Panc1 (cell line): ENCODE data around the gene CYS1. TPM values are rescaled to one million over a fixed set of nuclear protein-coding genes. Genes with fewer than 3 reads are reported as not detected.
A peak's percentile ranks its signal among the peaks of the same experiment; 100 is the strongest.
"Not testable (repeated sequence)": the region's sequence is repeated elsewhere in the genome, so short reads cannot be mapped to it uniquely, and the experiment has no call there.

Experiments used
- ATAC-seq: fragments of 200-7000 bp; cut with Tn5 transposase; 2 replicates; pipeline ENCODE4 v1.9.1; 2020; ENCODE audit warnings: mild to moderate bottlenecking, moderate library complexity
- BruUV-seq: library from RNA; stranded (reverse); fragments of 400-500 nt; replicated peaks from 2 replicates; lab custom pipeline; 2021; lab: Mats Ljungman, UMichigan
- CTCF ChIA-PET: fragments of 300-600 bp; sonication (Branson Sonifier 250); formaldehyde crosslinking; loops from one replicate; lab custom pipeline; 2022; ENCODE audit warnings: antibody characterized with exemption; lab: Charles Lee
- POLR2A ChIA-PET: fragments of 300-600 bp; sonication (Branson Sonifier 250); formaldehyde crosslinking; loops from one replicate; lab custom pipeline; 2022; ENCODE audit warnings: antibody characterized with exemption; lab: Charles Lee
- DNase-seq: peaks from one replicate; pipeline ENCODE4 v3.0.0-alpha.2; 2010; ENCODE audit warnings: low read depth, low spot score
- H3K27ac ChIP-seq: 2 replicates; pipeline ENCODE4 v1.5.1; 2011; ENCODE audit warnings: mild to moderate bottlenecking, low read length, inconsistent platforms
- H3K27me3 ChIP-seq: fragments of 200-500 bp; sonication (Bioruptor generic); 2 replicates; pipeline ENCODE4 v1.6.0; 2014; ENCODE audit warnings: low read length, inconsistent platforms; ENCODE audit not compliant: control insufficient read depth, insufficient read depth
- H3K36me3 ChIP-seq: fragments of 200-500 bp; sonication (Bioruptor generic); 2 replicates; pipeline ENCODE4 v1.5.1; 2014; ENCODE audit warnings: inconsistent platforms, mild to moderate bottlenecking, low read length, moderate library complexity; ENCODE audit not compliant: control insufficient read depth, insufficient read depth
- H3K4me1 ChIP-seq: 2 replicates; pipeline ENCODE4 v1.5.1; 2011; ENCODE audit warnings: inconsistent platforms, mild to moderate bottlenecking, low read length, moderate library complexity; ENCODE audit not compliant: control insufficient read depth, insufficient read depth
- H3K4me3 ChIP-seq, 2 experiments: 2 replicates each; pipeline ENCODE4 v1.5.1; 2011 to 2012; ENCODE audit warnings: low read depth in 2 of 2, low read length in 2 of 2, mild to moderate bottlenecking in 2 of 2, inconsistent platforms in 1 of 2, moderate library complexity in 1 of 2
- H3K9me3 ChIP-seq: fragments of 200-500 bp; sonication (Bioruptor generic); 2 replicates; pipeline ENCODE4 v1.5.1; 2014; ENCODE audit warnings: low read depth, mild to moderate bottlenecking, inconsistent platforms, low read length, moderate library complexity; ENCODE audit not compliant: control insufficient read depth, insufficient read depth
- POLR2AphosphoS5 ChIP-seq: IDR thresholded peaks from 2 replicates; pipeline ENCODE4 v1.6.1; 2012; ENCODE audit warnings: mild to moderate bottlenecking, low read depth, low read length, moderate library complexity
- SIN3A ChIP-seq: IDR thresholded peaks from 2 replicates; pipeline ENCODE4 v1.6.1; 2012; ENCODE audit warnings: low read depth, mild to moderate bottlenecking, low read length, moderate library complexity, borderline replicate concordance; ENCODE audit not compliant: insufficient read depth
- TCF7L2 ChIP-seq: IDR thresholded peaks from 2 replicates; pipeline ENCODE4 v1.6.1; 2011; ENCODE audit warnings: mild to moderate bottlenecking, low read depth, low read length, inconsistent platforms
- in situ Hi-C: cut with HindIII; loops from 2 replicates; pipeline ENCODE4 v1.10.0; 2016; ENCODE audit warnings: low sequenced_read_pairs, low pct_unique_long_range_greater_than_20kb
- intact Hi-C: fragments of 100-400 bp; cut with micrococcal nuclease; formaldehyde crosslinking; loops from one replicate; pipeline ENCODE4 v1.10.0; 2022; ENCODE audit not compliant: unreplicated experiment
- total RNA-seq: library from RNA; stranded (reverse); gene quantifications from one replicate; pipeline ENCODE4 v1.2.1, GENCODE V29; 2021; ENCODE audit not compliant: unreplicated experiment
- TF ChIP-seq, protein P1 (sequence below), 2 experiments: IDR thresholded peaks; 2 replicates each; pipeline ENCODE4 v1.6.1; 2011 to 2012; ENCODE audit warnings: low read depth in 2 of 2, control low read depth in 1 of 2, low read length in 1 of 2, mild to moderate bottlenecking in 1 of 2, moderate library complexity in 1 of 2; ENCODE audit not compliant: insufficient read depth in 1 of 2
- TF ChIP-seq, protein P2 (sequence below): fragments of 450-650 bp; IDR thresholded peaks from 2 replicates; pipeline ENCODE4 v1.5.1; 2017; ENCODE audit warnings: mild to moderate bottlenecking

The CYS1 gene
- total RNA-seq, 1 experiment from 2014 or later: 20.4 TPM

DNA sequence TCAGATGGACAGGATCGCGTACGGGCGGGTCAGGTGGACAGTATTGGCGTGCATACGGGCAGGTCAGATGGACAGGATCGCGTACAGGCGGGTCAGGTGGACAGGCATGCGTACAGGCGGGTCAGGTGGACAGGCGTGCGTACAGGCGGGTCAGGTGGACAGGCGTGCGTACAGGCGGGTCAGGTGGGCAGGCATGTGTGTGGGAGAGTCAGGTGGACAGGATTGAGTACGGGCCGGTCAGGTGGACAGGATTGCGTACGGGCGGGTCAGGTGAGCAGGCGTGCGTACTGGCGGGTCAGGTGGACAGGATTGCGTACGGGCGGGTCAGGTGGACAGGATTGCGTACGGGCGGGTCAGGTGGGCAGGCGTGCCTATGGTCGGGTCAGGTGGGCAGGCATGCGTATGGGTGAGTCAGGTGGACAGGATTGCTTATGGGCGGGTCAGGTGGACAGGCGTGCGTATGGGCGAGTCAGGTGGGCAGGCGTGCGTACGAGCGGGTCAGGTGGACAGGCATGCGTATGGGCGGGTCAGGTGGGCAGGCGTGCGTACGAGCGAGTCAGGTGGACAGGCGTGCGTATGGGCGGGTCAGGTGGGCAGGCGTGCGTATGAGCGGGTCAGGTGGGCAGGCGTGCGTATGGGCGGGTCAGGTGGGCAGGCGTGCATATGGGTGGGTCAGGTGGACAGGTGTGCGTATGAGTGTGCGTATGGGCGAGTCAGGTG lies 68.4 kb downstream of the CYS1 start:
- in situ Hi-C loops, CTCF ChIA-PET, H3K27me3 ChIP-seq, H3K4me1 ChIP-seq, intact Hi-C loops, DNase-seq, H3K9me3 ChIP-seq, H3K27ac ChIP-seq, H3K36me3 ChIP-seq, BruUV-seq, POLR2A ChIA-PET, ATAC-seq, H3K4me3 ChIP-seq: not testable (repeated sequence)

DNA sequence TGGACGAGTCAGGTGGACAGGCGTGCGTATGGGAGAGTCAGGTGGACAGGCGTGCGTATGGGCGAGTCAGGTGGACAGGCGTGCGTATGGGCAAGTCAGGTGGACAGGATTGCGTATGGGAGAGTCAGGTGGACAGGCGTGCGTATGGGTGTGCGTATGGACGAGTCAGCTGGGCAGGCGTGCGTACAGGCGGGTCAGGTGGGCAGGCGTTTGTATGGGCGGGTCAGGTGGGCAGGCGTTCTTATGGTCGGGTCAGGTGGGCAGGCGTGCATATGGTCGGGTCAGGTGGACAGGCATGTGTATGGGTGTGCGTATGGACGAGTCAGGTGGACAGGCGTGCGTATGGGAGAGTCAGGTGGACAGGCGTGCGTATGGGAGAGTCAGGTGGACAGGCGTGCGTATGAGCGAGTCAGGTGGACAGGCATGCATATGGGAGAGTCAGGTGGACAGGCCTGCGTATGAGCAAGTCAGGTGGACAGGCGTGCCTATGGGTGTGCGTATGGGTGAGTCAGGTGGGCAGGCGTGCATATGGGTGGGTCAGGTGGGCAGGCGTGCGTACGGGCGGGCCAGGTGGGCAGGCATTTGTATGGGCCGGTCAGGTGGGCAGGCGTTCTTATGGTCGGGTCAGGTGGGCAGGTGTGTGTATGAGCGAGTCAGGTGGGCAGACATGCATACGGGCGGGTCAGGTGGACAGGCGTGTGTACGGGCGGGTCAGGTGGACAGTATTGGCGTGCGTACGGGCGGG lies 69.2 kb downstream of the CYS1 start:
- DNase-seq, in situ Hi-C loops, BruUV-seq, intact Hi-C loops, H3K36me3 ChIP-seq, H3K27me3 ChIP-seq, H3K4me3 ChIP-seq, ATAC-seq, H3K9me3 ChIP-seq, CTCF ChIA-PET, POLR2A ChIA-PET, H3K27ac ChIP-seq, H3K4me1 ChIP-seq: not testable (repeated sequence)

DNA sequence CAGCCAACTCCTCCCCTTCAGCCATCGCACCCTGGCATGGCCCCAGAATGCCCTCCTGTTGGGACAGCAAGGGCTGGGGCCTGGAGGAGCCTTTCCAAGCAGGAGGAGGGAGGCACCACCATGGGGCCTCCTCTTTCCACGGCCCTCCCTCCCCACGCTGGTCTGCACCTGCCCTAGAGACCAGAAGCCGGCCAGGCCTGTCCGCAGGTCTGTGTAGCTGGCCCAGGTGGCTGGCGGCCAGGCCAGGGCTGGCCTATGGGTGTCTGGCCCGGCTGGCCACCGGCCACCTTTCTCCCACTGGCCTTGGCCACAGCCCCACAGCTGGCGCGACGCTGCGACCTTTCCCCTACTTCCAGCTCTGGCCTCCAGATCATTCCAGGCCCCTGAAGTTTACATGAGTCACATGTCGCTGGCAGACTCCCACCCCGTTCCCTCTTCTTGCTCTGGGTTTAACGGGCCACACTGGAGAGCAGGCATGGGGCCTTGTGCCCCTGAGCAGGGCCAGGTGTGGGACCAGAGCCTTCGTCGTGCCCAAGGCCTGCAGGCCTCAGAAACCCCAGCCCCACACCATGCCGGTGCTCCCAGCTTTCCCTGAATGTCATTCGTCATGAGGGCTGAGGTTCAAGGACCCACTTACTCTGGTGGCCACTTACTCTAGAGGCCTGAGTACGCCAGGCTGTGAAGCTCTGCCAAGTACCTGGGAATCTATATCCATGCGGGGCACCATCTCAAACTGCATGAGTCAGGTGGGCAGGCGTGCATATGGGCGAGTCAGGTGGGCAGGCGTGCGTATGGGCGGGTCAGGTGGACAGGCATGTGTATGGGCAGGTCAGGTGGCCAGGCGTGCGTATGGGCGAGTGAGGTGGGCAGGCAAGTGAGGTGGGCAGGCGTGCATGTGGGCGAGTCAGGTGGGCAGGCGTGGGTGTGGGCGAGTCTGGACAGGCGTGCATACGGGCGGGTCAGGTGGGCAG lies 70.1 kb downstream of the CYS1 start:
- ATAC-seq: peak; percentile 47; the same call in 1 of the 2 replicates
- Histone ChIP-seq H3K4me3 (no peak overlapping the region), H3K27ac (no peak overlapping the region), H3K27me3 (no peaks in the 10 kb centered on the region), H3K4me1 (no peaks in the 10 kb centered on the region), H3K36me3 (no peaks in the 10 kb centered on the region), H3K9me3 (no peaks in the 10 kb centered on the region)
- BruUV-seq: no TSS peak
- TF ChIP-seq POLR2AphosphoS5 (no peak), TCF7L2 (no peak), SIN3A (no peak)
- TF ChIP-seq, protein P1, sequence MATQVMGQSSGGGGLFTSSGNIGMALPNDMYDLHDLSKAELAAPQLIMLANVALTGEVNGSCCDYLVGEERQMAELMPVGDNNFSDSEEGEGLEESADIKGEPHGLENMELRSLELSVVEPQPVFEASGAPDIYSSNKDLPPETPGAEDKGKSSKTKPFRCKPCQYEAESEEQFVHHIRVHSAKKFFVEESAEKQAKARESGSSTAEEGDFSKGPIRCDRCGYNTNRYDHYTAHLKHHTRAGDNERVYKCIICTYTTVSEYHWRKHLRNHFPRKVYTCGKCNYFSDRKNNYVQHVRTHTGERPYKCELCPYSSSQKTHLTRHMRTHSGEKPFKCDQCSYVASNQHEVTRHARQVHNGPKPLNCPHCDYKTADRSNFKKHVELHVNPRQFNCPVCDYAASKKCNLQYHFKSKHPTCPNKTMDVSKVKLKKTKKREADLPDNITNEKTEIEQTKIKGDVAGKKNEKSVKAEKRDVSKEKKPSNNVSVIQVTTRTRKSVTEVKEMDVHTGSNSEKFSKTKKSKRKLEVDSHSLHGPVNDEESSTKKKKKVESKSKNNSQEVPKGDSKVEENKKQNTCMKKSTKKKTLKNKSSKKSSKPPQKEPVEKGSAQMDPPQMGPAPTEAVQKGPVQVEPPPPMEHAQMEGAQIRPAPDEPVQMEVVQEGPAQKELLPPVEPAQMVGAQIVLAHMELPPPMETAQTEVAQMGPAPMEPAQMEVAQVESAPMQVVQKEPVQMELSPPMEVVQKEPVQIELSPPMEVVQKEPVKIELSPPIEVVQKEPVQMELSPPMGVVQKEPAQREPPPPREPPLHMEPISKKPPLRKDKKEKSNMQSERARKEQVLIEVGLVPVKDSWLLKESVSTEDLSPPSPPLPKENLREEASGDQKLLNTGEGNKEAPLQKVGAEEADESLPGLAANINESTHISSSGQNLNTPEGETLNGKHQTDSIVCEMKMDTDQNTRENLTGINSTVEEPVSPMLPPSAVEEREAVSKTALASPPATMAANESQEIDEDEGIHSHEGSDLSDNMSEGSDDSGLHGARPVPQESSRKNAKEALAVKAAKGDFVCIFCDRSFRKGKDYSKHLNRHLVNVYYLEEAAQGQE (IDR thresholded peaks at IDR 0.05; ENCODE audit: insufficient read depth in 1 of 2, low read depth in 2 of 2, low read length in 1 of 2): no peak
- TF ChIP-seq, protein P2, sequence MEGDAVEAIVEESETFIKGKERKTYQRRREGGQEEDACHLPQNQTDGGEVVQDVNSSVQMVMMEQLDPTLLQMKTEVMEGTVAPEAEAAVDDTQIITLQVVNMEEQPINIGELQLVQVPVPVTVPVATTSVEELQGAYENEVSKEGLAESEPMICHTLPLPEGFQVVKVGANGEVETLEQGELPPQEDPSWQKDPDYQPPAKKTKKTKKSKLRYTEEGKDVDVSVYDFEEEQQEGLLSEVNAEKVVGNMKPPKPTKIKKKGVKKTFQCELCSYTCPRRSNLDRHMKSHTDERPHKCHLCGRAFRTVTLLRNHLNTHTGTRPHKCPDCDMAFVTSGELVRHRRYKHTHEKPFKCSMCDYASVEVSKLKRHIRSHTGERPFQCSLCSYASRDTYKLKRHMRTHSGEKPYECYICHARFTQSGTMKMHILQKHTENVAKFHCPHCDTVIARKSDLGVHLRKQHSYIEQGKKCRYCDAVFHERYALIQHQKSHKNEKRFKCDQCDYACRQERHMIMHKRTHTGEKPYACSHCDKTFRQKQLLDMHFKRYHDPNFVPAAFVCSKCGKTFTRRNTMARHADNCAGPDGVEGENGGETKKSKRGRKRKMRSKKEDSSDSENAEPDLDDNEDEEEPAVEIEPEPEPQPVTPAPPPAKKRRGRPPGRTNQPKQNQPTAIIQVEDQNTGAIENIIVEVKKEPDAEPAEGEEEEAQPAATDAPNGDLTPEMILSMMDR: no peak
- in situ Hi-C loops (no loop called here), intact Hi-C loops (no loop called here)
- CTCF ChIA-PET: no interaction called here
- DNase-seq: no peak
- POLR2A ChIA-PET: no interaction called here
